ENCODE data around the gene GALNT17.
"Not testable (repeated sequence)": the region's sequence is repeated elsewhere in the genome, so short reads cannot be mapped to it uniquely, and the experiment has no call there.

The GALNT17 gene

GRCh38 chr7:71171476-71171875, 39.5 kb downstream of the GALNT17 start:
- no peak for DNase-seq (ENCODE audit: low spot score)

GRCh38 chr7:71173955-71174354, 42.0 kb downstream of the GALNT17 start:
- DNase-seq (ENCODE audit: low spot score), result no peak

GRCh38 chr7:71182438-71182935, 50.5 kb downstream of the GALNT17 start:
- DNase-seq (ENCODE audit: low spot score), result no peak

GRCh38 chr7:71184136-71184535, 52.2 kb downstream of the GALNT17 start:
- DNase-seq (ENCODE audit: low spot score), result no peak

GRCh38 chr7:71184609-71185008, 52.7 kb downstream of the GALNT17 start:
- DNase-seq (ENCODE audit: low spot score), result no peak

- DNase-seq (ENCODE audit: low spot score), result no peak
Observed at GRCh38 chr7:71186535-71187057, 54.7 kb downstream of the GALNT17 start.

- no peak for DNase-seq (ENCODE audit: low spot score)
Observed at GRCh38 chr7:71191771-71192170, 59.8 kb downstream of the GALNT17 start.

GRCh38 chr7:71193099-71193810, 61.3 kb downstream of the GALNT17 start:
- DNase-seq (ENCODE audit: low spot score), result no peak

GRCh38 chr7:71198391-71198790, 66.4 kb downstream of the GALNT17 start:
- DNase-seq (ENCODE audit: low spot score), result no peak

- no peak for DNase-seq (ENCODE audit: low spot score)
Observed at GRCh38 chr7:71198887-71199286, 66.9 kb downstream of the GALNT17 start.

- DNase-seq (ENCODE audit: low spot score), result no peak
Observed at GRCh38 chr7:71206184-71206583, 74.2 kb downstream of the GALNT17 start.

GRCh38 chr7:71208881-71209280, 76.9 kb downstream of the GALNT17 start:
- no peak for DNase-seq (ENCODE audit: low spot score)

- not testable (repeated sequence) for DNase-seq (ENCODE audit: low spot score)
Observed at GRCh38 chr7:71209484-71209883, 77.5 kb downstream of the GALNT17 start.

- DNase-seq (ENCODE audit: low spot score), result no peak
Observed at GRCh38 chr7:71210220-71210619, 78.3 kb downstream of the GALNT17 start.

- not testable (repeated sequence) for DNase-seq (ENCODE audit: low spot score)
Observed at GRCh38 chr7:71212433-71212832, 80.5 kb downstream of the GALNT17 start.

- DNase-seq (ENCODE audit: low spot score), result no peak
Observed at GRCh38 chr7:71216211-71216610, 84.3 kb downstream of the GALNT17 start.

- DNase-seq (ENCODE audit: low spot score), result no peak
Observed at GRCh38 chr7:71220210-71220695, 88.3 kb downstream of the GALNT17 start.

GRCh38 chr7:71221049-71221448, 89.1 kb downstream of the GALNT17 start:
- DNase-seq (ENCODE audit: low spot score), result no peak

- DNase-seq (ENCODE audit: low spot score), result no peak
Observed at GRCh38 chr7:71221549-71221948, 89.6 kb downstream of the GALNT17 start.

- DNase-seq (ENCODE audit: low spot score), result no peak
Observed at GRCh38 chr7:71227126-71227525, 95.2 kb downstream of the GALNT17 start.

- DNase-seq (ENCODE audit: low spot score), result no peak
Observed at GRCh38 chr7:71229148-71229547, 97.2 kb downstream of the GALNT17 start.

GRCh38 chr7:71229699-71230098, 97.8 kb downstream of the GALNT17 start:
- no peak for DNase-seq (ENCODE audit: low spot score)

GRCh38 chr7:71235253-71235652, 103.3 kb downstream of the GALNT17 start:
- no peak for DNase-seq (ENCODE audit: low spot score)
